Muscle of arm (tissue), 14 donors: Measurements from ENCODE around the gene RPRML. TPM values are rescaled to one million over a fixed set of nuclear protein-coding genes. Genes with fewer than 3 reads are reported as not detected.
"Not testable (repeated sequence)": the region's sequence is repeated elsewhere in the genome, so short reads cannot be mapped to it uniquely, and the experiment has no call there.

Source experiments
- DNase-seq: peaks from one replicate; pipeline ENCODE4 v3.0.0-alpha.2; 2013
- long read RNA-seq, 11 donors: transcript quantifications; one replicate each; lab custom pipeline, GENCODE V29; 2026
- polyA plus RNA-seq, 12 donors: library from polyadenylated mRNA; unstranded; fragments of 120-200 nt; gene quantifications; one replicate each; pipeline ENCODE4 v1.2.1, GENCODE V29; 2013; ENCODE audit not compliant: insufficient read length in 12 of 12

The RPRML gene
- polyA plus RNA-seq = under 1 TPM in 6 of 12 donors, not detected in 6; 0.14 to 0.58 (median 0.20) TPM
- long read RNA-seq, donor 1 = 0 reads
- long read RNA-seq, donor 2 = 0 reads
- long read RNA-seq, donor 3 = 0 reads
- long read RNA-seq, donor 4 = 0 reads
- long read RNA-seq, donor 5 = 0 reads
- long read RNA-seq, donor 6, partial matches to known transcripts = 0 of 1 reads
- long read RNA-seq, donor 6, other reads (novel, unspliced or antisense) = 0 of 1 reads
- long read RNA-seq, donor 7 = 0 reads
- long read RNA-seq, donor 8, partial matches to known transcripts = 0 of 1 reads
- long read RNA-seq, donor 8, other reads (novel, unspliced or antisense) = 0 of 1 reads
- long read RNA-seq, donor 9 = 0 reads
- long read RNA-seq, donor 10 = 0 reads
- long read RNA-seq, donor 11 = 0 reads

- no peak for DNase-seq
Observed at GRCh38 chr17:46979147-46979863, at the start of gene RPRML. Gene RPRML, minus strand, starts transcription at chr17:46979253. Its CDS starts 246 bp downstream, at chr17:46979007.

GRCh38 chr17:47016966-47017365 is 37.9 kb upstream of the RPRML start:
- DNase-seq = not testable (repeated sequence)

- no peak for DNase-seq
Observed at GRCh38 chr17:47013341-47013740, 34.3 kb upstream of the RPRML start.

- DNase-seq = no peak
Observed at GRCh38 chr17:47012457-47012856, 33.4 kb upstream of the RPRML start.

GRCh38 chr17:47009759-47010594 is 30.9 kb upstream of the RPRML start:
- no peak for DNase-seq

- no peak for DNase-seq
Observed at GRCh38 chr17:47004906-47005305, 25.9 kb upstream of the RPRML start.

GRCh38 chr17:47003864-47004263 is 24.8 kb upstream of the RPRML start:
- not testable (repeated sequence) for DNase-seq

- DNase-seq = no peak
Observed at GRCh38 chr17:46995841-46996571, 17.0 kb upstream of the RPRML start.

GRCh38 chr17:46994993-46995392 is 15.9 kb upstream of the RPRML start:
- no peak for DNase-seq

- no peak for DNase-seq
Observed at GRCh38 chr17:46991617-46992016, 12.6 kb upstream of the RPRML start.

GRCh38 chr17:46989637-46990431 is 10.8 kb upstream of the RPRML start:
- DNase-seq = no peak

GRCh38 chr17:46987927-46988326 is 8.9 kb upstream of the RPRML start:
- DNase-seq = not testable (repeated sequence)

GRCh38 chr17:46986366-46986765 is 7.3 kb upstream of the RPRML start:
- DNase-seq = no peak

GRCh38 chr17:46984892-46985291 is 5.8 kb upstream of the RPRML start:
- no peak for DNase-seq

- no peak for DNase-seq
Observed at GRCh38 chr17:46984341-46984740, 5.3 kb upstream of the RPRML start.

GRCh38 chr17:46983782-46984181 is 4.7 kb upstream of the RPRML start:
- no peak for DNase-seq

- no peak for DNase-seq
Observed at GRCh38 chr17:46982577-46982976, 3.5 kb upstream of the RPRML start.

- no peak for DNase-seq
Observed at GRCh38 chr17:46978489-46979146, 435 bp downstream of the RPRML start.

GRCh38 chr17:46977750-46978488 is 1.1 kb downstream of the RPRML start:
- DNase-seq = no peak
